ENCODE data around the gene SH3D21. TPM values are rescaled to one million over a fixed set of nuclear protein-coding genes. Genes with fewer than 3 reads are reported as not detected.

SH3D21 gene
- total RNA-seq, 1 experiment from 2014 or later, result 2.6 TPM

DNA sequence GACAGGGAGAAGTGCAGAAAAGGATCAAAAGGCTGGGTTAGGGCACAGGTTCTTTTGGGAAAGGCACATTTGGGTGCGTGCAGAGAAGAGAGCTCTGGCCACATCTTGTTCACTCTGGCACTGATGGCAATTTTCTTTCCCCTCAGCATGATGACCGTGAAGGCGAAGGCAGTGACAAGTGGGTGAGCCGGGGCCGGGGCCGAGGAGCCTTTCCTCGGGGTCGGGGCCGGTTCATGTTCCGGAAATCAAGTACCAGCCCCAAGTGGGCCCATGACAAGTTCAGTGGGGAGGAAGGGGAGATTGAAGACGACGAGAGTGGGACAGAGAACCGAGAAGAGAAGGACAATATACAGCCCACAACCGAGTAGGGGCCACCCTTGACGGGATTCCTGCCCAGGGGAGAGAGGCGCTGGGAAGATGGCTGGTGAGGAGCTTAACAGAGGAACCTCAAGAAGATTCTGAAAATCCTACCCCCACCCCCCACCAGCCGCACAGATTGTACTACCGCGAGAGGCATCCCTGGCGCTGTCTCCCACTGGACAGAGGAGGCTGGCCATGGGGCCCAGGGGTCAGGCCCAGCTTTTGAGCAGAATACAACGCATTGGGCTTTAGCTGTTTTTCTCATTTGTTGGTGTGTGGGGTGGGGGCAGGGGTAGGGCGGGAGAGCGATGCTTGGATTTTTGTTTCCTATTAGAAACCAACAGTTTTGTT lies 2.4 kb upstream of the SH3D21 start:
- no peak for DNase-seq (ENCODE audit: low read depth)

- DNase-seq (ENCODE audit: low read depth), result no peak
These were observed 1.6 kb upstream of the SH3D21 start for GRCh38 chr1:36304521-36304920.

DNA sequence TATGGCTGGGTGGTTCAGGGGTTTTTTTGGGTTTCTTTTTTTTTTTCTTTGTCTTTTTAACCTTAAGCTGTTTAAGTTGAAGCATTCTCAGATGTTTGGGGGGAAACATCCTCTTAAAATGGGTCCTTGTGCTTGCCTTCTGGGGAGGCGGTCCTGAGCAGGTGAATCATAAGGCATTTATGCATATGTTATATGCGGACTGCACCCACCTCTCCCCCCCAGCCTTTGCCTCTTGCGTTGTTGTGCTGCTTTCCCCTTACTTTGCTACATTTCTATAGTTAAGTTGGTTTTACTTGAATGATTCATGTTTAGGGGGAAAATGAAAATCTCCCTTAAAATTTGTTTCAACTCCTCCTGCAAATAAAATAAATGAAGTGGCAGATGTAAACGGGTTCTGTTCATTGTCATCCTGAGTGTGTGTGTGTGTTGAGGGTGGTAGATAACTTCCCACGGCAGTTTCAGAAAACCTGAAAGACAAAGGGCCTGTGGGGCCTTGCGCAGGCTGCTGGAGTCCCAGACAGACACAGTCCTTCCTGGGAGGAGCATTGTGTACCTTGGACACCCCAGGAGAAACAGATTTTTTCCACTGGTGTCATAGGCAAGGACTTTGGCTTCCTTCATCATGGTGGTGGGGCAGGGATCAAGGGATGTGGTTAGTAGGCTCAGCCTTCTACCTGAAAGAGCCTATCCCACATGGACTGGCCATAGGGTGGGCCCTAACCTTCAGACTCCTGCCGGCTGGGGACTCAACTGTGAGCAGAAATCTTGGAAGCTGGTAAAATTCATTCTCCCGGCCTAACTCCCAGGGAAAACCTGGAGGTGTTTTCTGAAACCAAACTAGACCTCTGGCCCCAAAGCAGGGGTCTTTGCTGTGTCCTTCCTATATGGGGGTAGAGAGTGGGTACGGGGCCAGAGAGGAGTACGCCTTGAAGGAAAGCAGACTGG lies 926 bp upstream of the SH3D21 start:
- DNase-seq (ENCODE audit: low read depth), result no peak

DNA sequence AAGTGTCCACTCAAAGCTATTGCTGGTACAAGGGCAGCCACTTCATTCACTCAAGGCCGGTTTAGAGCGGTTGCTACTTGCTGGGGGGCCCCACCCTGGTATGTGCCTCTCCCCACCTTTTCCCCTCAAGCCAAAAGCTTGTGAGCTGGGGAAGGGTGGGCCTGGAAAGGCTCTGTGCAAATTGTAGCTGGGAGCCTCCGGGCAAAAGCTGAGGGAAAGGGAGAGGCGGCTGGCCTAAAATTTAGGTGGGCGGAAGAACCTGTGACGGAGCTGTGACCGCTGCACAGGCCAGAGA lies 306 bp upstream of the SH3D21 start:
- no peak for DNase-seq (ENCODE audit: low read depth)

DNA sequence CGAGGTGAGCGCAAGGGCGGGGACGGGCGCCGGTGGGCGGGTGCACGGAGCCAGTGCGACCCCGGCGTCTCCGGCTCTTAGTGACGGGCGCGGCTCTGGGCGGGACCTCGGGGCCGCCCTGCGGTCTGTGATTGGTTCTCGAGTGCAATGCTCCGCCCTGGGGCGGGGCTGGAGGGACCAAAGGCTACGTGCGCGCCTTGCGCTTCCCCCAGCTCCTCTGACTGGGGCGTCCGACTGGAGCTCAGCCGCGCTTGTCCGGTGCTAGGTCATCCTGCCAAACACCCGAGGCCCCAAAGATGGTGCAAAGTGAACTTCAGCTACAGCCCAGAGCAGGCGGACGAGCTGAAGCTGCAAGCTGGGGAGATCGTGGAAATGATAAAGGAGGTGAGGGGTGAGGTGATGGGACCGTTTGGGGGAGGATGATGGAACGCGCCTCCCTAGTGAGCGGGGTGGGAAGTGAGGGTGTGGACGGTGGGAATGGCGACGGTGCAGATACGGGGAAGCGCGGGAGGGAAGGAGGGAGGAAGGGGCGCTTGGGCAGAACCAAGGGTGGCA lies 811 bp downstream of the SH3D21 start:
- peak; percentile 83 for DNase-seq (ENCODE audit: low read depth)

GRCh38 chr1:36307601-36308330 lies 1.6 kb downstream of the SH3D21 start:
- DNase-seq (ENCODE audit: low read depth), result no peak

GRCh38 chr1:36309397-36309796 lies 3.2 kb downstream of the SH3D21 start:
- DNase-seq (ENCODE audit: low read depth), result no peak

GRCh38 chr1:36320291-36320761 lies 14.2 kb downstream of the SH3D21 start:
- DNase-seq (ENCODE audit: low read depth), result no peak

- no peak for DNase-seq (ENCODE audit: low read depth)
These were observed 14.6 kb downstream of the SH3D21 start for GRCh38 chr1:36320767-36321118.

GRCh38 chr1:36321119-36321951 lies 15.2 kb downstream of the SH3D21 start:
- DNase-seq (ENCODE audit: low read depth), result no peak

DNA sequence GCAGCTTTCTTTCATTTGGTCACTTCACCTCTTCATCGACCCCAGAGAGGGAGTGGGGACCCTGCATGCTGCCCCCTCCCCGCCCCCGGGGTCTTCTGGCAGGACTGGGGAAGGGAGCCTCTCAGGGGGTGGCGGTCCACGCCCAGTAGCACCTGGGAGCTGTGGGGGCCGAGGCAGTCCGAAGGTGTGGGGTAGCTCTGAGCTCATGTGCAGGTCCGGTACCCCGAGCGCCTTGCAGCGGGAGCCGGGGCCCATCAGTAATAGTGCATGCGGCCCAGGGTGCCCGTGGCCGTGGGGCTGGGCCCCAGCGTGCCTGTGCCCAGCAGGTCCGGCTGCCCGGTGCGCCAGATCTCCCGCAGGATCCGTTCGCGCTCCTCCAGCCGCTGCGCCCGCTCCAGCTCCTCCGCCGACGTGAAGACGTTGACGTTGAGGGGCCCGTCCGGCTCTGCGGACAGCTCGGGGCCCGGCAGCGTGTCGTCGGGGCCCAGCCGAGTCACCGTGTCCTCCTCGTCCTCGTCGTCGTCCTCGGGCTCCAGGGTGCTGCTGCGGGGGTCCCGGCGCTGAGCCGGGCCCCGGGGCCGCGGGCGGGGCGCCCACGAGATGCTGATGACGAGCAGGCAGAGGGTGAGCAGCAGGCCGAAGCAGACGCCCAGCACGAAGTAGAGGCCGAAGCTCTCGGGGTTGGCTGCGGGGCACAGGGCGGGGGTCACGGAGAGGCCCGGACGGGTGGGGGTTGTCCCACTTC lies 16.0 kb downstream of the SH3D21 start:
- DNase-seq (ENCODE audit: low read depth), result no peak

- DNase-seq (ENCODE audit: low read depth), result peak; percentile 42
These were observed 16.8 kb downstream of the SH3D21 start for GRCh38 chr1:36322786-36323635.

DNA sequence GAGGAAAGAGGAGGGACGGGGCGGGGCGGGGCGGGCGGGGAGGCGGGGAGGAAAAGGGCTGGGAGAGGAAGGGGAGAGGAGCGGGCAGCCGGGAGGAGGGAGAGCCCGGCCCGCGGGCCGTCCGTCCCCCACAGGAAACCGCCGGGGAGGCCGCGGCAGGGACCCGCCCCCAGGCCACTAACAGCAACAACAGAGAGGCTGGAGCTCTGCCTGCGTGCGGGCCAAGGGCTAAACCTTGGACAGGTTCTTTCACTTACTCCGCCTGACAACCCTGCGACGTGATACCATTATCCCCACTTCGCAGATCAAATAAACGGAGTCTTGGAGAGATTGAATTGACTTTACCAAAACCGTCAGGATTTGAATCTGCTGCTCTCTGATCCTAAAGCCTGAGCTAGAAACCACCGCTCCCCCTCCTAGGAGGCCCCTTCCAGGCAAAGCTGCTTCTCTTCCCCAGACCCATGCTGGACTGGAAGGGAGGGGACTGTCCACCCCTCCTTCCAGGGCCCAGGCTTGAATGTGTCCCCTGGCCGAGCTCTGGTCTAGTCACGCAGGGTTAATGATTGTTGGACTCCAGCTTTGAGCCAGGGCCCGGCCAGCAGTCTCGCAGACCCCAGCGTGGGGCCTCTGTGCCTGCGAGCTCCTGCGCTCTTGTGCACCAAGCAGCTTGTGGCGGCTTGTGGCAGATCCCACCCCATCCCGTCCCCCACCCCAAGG lies 17.6 kb downstream of the SH3D21 start, which contains the start of gene EVA1B:
EVA1B (minus strand) TSS at position 10 of the 717 bp plus-strand sequence. CDS start 608 bp downstream, outside the sequence.
- peak; percentile 55 for DNase-seq (ENCODE audit: low read depth)

- DNase-seq (ENCODE audit: low read depth), result no peak
These were observed 18.2 kb downstream of the SH3D21 start for GRCh38 chr1:36324353-36324703.

- DNase-seq (ENCODE audit: low read depth), result no peak
These were observed 20.3 kb downstream of the SH3D21 start for GRCh38 chr1:36326499-36326898.

GRCh38 chr1:36327421-36328087 lies 21.4 kb downstream of the SH3D21 start:
- DNase-seq (ENCODE audit: low read depth), result peak; percentile 12

GRCh38 chr1:36328088-36328480 lies 21.9 kb downstream of the SH3D21 start:
- DNase-seq (ENCODE audit: low read depth), result no peak

DNA sequence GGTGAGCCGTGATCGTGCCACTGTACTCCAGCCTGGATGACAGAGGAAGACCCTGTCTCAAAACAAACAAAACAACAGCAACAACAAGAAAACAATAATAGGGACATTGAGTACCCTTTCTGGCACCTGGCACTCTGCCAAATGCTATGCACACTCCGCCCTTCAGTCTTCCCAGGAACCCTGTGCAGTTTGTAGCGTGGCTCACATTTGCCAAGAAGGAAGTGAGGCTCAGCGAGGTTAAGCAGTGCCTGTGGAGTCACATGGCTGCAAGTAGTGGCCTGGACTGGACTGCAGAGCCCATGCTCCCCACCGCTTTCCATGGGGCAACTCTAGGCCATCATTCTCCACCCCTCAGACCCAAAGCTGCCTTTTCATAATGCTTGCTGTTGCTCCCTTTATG lies 22.5 kb downstream of the SH3D21 start:
- DNase-seq (ENCODE audit: low read depth), result no peak
